HPDE6-E6E7 (cell line): ENCODE data around the gene EHBP1.

ENCODE experiments used
- DNase-seq: peaks from one replicate; pipeline ENCODE4 v3.0.0; 2011; ENCODE audit warnings: missing footprints; ENCODE audit errors: extremely low spot score

Gene EHBP1

GRCh38 chr2:62822549-62822948, 117.0 kb downstream of the EHBP1 start:
- no peak for DNase-seq

GRCh38 chr2:62824388-62824787, 118.9 kb downstream of the EHBP1 start:
- DNase-seq: no peak

- no peak for DNase-seq
Observed at GRCh38 chr2:62826141-62826540, 120.6 kb downstream of the EHBP1 start.

GRCh38 chr2:62826953-62827675, 121.6 kb downstream of the EHBP1 start:
- DNase-seq: no peak

GRCh38 chr2:62831729-62832128, 126.2 kb downstream of the EHBP1 start:
- no peak for DNase-seq

- no peak for DNase-seq
Observed at GRCh38 chr2:62844311-62845090, 139.0 kb downstream of the EHBP1 start.

GRCh38 chr2:62845256-62845655, 139.7 kb downstream of the EHBP1 start:
- DNase-seq: no peak

GRCh38 chr2:62852254-62852653, 146.7 kb downstream of the EHBP1 start:
- DNase-seq: no peak

- no peak for DNase-seq
Observed at GRCh38 chr2:62854600-62855514, 149.3 kb downstream of the EHBP1 start.

GRCh38 chr2:62856228-62857040, 150.9 kb downstream of the EHBP1 start:
- DNase-seq: no peak

- DNase-seq: no peak
Observed at GRCh38 chr2:62857139-62857931, 151.8 kb downstream of the EHBP1 start.

- no peak for DNase-seq
Observed at GRCh38 chr2:62858231-62858832, 152.8 kb downstream of the EHBP1 start.

GRCh38 chr2:62868947-62869346, 163.4 kb downstream of the EHBP1 start:
- no peak for DNase-seq

GRCh38 chr2:62870966-62871365, 165.5 kb downstream of the EHBP1 start:
- DNase-seq: no peak

GRCh38 chr2:62871506-62871905, 166.0 kb downstream of the EHBP1 start:
- DNase-seq: no peak

- DNase-seq: no peak
Observed at GRCh38 chr2:62873603-62874002, 168.1 kb downstream of the EHBP1 start.

GRCh38 chr2:62874881-62875383, 169.4 kb downstream of the EHBP1 start:
- DNase-seq: no peak

- no peak for DNase-seq
Observed at GRCh38 chr2:62881162-62881795, 175.8 kb downstream of the EHBP1 start.

- DNase-seq: no peak
Observed at GRCh38 chr2:62883629-62884028, 178.1 kb downstream of the EHBP1 start.
